HG02610 (cell line): Measurements from ENCODE around the gene DUSP28.
"Not testable (repeated sequence)": the region's sequence is repeated elsewhere in the genome, so short reads cannot be mapped to it uniquely, and the experiment has no call there.

ENCODE experiments used
- ATAC-seq: cut with Tn5 transposase; IDR thresholded peaks from one replicate; pipeline ENCODE4 v1.9.1; 2021; ENCODE audit warnings: mild to moderate bottlenecking, moderate library complexity; ENCODE audit not compliant: unreplicated experiment

DUSP28 gene

DNA sequence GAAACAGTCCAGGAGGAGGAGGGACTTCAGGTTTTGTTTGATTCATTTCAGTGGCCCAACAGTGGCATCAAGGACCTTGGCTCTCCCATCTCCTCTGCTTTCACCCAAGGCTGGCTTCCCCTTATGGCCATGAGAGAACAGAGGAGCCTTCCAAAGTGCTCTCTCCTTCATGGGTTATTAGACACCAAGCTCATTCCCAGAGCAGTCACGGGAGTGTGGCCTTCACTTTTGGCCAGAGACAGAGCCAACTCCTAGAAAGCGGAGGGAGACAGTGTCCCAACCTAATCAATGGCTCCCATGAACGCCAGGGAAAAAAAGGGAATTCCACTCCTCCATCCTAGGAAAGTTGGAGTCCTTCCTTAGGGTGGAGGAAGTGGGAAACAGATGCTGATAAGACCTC lies 871 bp upstream of the DUSP28 start:
- no peak for ATAC-seq

DNA sequence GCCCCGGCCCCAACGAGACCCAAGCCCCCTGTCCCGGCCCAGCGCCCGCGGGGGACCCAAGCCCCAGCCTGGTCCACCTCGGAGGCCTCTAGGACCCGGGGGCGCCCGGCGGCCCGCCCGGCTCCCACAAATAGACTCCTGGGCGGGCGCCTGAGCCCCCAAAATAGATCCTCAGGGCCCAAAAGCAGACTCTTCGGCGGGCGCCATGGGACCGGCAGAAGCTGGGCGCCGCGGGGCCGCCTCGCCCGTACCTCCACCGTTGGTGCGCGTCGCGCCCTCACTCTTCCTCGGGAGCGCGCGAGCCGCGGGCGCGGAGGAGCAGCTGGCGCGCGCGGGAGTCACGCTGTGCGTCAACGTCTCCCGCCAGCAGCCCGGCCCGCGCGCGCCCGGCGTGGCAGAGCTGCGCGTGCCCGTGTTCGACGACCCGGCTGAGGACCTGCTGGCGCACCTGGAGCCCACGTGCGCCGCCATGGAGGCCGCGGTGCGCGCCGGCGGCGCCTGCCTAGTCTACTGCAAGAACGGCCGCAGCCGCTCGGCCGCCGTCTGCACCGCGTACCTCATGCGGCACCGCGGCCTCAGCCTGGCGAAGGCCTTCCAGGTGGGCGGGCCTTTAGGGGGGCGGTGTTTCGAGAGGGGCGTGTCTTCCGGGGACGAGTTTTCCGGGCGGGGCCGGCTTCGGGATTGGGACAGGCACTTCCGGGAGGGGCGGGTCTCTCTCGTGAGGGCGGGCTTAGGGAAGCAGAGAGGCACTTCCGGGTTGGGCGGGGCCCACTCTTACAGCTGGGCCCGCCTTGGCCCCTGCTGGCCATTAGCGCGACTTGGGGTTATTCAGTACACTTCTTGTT lies 545 bp downstream of the DUSP28 start:
- peak; percentile 53 for ATAC-seq

DNA sequence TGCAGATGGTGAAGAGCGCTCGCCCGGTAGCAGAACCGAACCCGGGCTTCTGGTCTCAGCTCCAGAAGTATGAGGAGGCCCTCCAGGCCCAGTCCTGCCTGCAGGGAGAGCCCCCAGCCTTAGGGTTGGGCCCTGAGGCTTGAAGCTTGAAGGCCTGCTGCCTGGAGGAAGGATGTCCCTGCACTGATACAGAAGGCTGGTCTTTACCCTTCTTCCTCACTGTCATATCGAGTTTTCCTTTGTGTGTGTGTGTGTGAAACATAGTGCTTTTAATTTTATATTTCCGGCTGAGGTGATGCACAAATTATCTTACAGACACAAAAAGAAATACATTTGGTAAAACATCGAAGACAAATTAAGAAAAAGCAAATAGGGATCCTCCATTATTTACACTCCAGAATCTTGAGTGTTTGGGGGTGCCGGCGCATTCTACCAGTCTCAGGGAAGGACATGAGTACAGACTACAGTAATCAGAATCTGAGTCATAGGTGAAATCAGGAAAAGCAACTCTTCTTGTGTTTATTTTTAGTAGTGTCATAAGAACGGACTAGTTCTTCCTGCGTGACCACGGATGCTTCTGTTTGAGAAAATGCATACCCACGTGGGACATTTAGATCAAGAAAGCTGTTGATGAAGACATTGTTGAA lies 1.3 kb downstream of the DUSP28 start:
- peak; percentile 0 for ATAC-seq

DNA sequence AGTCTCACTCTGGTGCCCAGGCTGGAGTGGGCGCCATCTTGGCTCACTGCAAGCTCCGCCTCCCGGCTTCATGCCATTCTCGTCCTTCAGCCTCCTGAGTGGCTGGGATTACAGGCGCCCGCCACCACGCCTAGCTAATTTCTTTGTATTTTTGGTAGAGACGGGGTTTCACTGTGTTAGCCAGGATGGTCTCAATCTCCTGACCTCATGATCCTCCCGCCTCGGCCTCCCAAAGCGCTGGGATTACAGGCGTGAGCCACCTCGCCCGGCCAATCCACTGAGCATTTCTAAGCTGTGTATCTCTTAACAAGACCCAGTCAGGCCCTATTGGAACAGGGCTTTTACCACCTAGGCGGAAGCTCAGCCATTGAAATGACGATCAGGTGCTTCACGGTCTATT lies 3.1 kb downstream of the DUSP28 start:
- not testable (repeated sequence) for ATAC-seq

DNA sequence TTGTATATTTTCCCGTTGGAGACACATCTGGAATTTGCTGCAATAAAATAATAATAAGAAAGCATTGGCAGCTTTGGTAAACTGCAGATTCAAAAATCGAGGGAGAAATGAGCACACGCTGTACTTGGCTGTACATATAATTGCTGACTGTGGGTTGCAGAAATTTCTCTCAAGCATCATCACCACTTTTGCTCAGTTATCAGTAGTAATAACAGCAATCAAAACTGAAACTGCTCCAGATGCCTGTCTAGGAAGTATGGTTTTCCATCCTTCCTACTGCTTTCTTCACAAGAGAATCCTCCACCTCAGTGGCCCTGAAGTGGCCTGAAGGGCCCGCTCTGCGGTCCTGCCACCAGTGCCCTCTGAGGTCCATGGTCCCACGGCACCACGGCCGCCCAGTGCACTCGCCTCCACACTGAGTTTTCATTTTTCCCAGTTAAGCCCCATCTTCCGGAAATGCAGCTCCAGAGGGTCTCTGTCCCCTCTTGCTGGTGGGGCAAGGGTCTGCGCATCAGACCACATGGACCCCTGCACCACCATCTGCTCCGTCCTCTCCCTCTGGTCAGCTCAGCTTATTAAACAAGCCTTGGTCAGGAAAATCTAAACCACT lies 3.9 kb downstream of the DUSP28 start:
- no peak for ATAC-seq

DNA sequence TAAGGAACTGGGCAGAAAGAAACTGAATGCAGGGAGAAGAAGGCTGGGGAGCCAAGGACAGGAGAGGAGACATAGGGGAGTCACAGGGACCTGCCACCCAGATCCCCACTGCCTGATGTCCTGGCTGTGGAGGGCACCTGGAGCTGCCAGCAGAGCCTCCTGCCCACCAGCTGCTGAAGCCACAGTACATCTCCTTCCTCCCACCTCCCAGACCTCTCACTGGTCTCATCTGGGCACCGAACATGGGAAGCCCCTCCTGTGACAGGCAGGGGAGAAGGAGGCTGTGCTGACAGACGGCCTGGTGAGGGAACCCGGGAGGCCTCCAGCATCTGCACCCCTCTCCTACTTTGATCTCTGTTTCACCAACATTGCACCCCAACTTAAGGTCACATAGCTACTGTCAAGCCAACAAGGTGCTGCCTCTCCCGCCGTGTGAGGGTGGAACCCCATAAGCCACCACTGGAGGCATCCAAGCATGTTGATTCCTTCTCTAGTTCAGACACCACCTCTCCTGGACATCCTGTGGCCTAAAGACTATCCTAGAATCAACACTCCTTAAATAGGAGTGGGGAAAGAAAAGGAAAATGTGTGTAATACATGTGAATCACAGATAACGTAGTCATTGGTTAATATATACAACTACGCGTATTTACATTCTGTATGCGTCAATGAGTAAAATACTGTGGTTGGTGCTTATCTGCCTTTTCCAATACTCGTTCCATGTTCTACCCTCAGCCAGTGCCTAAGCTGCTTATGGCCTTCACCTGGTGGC lies 4.6 kb downstream of the DUSP28 start:
- ATAC-seq, result no peak

DNA sequence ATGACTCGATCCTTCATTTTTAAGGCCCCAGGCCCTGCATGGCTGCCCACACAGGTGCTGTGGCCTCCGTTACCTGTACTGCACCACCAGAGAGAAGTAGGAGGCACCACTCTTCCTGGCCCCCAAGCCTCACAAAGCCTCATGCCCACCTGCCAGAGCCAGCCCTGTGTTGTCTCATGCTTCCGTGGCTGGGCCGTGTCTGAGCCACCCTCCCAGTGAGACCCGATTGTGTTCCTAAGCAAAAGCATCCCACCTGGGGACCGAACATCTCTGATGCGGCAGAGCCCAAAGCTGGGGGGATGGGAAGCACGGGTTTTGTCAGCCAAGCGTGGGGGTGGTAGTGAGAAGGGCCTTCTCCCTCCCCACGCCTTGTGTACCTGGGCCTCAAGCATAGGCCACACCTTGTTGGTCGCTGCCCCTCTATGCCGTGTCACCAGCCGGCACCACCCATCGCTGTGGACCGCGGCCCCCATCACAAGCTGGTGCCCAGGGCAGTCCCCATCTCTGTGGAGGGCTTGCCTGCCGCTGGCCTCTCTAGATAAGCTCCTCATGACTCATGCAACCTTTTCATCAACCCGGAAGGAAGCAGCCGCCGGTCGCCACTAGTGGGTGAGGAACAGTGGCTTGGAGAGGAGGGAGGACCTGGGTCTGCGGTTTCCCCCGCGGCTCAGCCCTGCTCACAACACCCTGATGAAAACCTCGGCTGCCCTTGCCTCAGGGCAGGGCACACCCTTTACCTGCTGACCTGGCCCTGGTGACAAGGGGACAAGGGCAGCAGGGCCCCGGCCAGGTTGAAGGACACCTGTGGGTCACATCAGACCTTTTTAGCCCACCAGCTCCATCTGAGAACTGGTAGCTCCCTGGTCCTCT lies 5.4 kb downstream of the DUSP28 start:
- ATAC-seq, result peak; percentile 22

DNA sequence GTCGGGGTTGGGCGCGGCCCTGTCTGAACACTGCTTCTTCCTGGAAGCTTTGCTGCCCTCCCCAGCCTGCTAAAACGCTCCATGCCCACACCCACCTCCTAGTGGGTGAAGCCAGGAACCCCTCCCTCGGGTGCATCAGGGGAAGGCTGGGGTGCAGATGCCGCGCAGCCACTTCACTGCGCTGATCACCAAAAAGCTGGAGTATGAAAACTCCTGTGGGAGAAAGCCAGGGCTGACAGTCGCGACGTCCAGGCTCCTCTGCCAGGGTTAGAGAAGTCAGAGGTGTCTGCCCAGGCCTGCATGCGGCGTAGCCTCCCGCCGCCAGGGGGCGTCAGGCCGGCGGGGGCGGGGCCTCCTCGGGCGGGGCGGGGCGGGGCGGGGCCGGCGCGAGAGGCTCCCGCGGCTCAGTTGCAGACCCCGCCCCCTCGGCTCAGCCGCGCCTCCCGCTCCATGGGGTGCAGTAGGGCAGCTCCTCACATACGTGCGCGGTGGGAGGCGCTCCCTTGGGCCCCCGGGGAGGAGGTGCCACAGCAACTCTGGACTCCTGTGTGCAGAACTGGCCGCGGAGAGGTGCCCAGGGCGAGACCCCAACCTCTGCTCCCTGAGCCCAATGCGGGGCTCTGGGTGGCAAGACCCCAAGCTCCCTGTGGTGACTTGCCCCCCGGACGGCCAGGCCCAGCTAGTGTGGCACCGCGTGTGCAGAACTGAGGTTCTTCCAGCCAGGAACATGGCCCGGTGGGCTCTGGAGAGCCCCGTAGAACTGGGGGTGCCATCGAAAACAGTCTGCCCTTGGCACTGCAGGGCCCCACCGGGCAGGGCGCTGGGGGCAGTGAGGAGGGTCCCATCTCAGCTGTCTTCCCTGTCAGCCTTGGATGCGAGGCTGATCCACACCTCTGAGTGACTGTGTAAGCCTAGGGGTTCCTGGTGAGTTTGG lies 6.3 kb downstream of the DUSP28 start:
- ATAC-seq, result peak; percentile 40

DNA sequence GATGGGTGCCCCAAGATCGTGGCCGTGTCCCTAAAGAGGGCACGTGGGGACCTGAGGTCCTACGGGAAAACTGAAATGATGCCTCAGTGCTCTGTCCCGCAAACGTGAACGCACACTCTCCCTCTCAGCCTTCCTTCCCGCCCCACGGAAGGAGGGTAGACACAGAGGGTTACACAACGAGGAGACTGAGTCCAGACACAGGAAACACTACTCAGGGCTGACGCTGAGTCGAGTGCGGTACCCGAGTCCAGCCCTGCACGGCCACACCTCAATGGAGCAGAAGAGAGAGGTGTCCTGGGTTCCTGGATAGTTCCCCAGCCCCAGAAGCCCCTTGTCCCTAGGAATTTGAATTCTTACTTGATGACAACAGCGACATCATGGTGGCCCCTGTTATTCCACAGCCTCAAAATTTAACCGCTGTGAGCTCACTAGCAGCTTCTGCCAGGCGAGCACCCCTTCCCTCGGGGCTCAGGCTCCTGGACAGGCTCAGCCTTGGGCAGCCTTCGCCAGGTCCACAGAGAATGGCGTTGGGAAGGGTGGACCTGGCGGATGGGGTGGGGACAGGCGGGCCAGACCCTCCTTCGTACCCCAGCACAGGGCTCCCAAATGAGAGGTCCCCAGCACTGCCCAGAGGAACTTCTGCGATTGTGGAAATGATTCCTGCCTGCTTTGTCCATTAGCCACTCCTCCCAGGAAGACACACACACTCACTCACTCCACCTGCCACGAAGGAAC lies 7.1 kb downstream of the DUSP28 start:
- no peak for ATAC-seq

DNA sequence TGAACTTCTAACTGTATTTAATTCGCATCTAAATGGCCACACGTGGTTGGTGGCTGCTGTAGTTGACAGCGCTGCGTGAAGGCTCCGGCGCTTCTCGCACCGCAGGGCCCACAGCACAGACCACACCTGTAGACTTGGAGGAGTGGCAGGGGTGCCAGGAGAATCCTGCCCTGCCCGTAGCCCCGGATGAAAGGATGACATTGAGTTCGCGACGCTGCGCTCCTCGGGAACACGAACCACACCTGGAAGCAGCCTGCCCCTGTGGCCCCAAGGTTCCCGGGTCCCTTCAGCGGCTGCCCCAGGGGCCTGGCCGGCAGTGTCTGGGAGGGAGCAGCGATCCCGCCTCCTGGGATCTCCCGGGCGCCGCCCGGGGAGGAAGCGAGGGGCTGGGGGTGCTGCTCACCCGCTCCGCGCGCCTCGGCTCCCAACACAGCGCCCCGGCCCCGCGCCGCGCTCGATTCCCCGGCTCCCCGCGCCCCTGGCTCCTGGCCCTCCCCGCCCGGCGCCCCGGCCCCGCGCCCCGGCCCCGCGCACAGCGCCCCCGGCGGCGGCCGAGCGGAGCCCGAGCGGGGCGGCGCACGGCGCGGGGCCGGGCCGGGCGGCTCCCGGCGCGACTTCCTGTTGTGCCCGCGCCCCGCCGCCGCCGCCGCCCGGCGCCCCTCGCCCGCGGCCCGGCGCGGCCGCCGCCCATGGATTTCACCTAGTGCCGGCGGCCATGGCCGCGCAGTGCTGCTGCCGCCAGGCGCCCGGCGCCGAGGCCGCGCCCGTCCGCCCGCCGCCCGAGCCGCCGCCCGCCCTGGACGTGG lies 7.9 kb downstream of the DUSP28 start, which contains the start of gene RNPEPL1:
TSS of gene RNPEPL1 (plus strand) at position 613 of the 806 bp plus-strand sequence. CDS start at position 716, 103 bp downstream.
- peak; percentile 31 for ATAC-seq

DNA sequence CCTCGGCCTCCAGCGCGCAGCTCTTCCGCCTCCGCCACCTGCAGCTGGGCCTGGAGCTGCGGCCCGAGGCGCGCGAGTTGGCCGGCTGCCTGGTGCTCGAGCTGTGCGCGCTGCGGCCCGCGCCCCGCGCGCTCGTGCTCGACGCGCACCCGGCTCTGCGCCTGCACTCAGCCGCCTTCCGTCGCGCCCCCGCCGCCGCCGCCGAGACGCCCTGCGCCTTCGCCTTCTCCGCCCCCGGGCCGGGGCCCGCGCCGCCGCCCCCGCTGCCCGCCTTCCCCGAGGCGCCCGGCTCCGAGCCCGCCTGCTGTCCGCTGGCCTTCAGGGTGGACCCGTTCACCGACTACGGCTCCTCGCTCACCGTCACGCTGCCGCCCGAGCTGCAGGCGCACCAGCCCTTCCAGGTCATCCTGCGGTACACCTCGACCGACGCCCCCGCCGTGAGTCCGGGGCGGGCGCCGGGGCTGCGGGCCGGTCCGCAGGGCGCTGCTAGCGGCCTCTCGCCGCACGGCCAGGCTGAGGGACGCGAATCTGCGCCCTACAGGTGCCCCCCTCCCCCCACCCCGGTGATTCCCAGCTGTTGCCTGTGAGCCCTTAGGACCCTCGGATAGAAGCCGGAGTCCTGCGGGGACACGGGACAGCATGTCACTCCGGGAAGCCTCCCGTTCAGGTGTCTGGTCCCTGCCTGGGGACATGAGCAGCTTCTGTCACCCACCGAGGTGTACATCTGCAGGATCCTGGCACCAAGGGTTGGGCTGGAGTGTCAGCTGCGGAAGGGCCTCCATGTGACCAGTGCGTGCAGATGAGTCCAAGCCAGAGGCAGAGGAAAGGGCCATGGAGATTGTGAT lies 8.7 kb downstream of the DUSP28 start:
- peak; percentile 18 for ATAC-seq

DNA sequence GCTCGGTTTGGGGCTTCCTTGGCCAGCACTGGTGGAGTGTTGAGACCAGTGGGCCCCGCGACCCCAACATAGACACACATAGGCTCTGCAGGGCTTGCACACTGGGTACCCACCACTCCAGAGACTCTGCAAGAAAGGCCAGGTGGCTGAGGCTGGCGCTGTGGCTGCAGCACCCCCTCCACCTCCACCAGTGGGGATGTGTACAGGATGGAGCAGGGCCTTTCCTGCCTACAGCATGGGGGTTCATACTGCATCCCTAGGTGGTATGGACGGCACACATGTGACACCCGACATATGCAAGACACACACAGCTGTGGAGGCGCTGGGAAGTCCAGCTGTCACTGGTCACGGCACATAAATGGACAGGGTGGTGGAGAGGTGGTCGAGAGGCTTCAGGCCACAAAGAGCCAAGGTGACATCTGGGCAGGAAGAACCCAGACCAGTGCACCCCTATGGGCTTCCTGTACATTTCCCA lies 9.4 kb downstream of the DUSP28 start:
- ATAC-seq, result no peak

DNA sequence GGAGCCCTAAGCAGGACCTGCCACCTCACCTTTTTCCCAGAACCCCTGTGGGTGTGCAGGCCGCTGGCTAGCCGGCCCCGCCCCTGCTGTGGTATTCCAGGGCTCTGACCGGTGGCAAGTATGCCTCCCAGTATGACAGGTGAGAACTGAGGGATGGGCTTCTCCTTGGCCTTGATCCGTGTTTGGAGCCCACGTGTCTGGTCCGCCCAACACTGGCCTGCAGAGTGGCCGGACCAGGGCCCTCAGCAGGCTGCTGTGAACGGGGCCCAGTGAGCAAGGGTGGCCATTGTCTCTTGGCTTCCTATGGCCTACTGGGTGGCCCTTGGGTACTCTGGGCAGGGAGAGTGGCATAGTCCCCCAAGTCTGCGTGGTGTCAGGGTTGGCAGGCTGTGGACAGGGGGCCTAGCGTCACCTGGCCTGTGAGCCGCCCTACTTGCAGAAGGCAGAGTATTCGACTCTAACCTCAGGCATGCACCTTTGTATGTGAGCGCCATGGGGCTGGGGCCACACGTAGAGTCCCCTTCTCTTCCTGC lies 9.9 kb downstream of the DUSP28 start:
- ATAC-seq, result no peak

DNA sequence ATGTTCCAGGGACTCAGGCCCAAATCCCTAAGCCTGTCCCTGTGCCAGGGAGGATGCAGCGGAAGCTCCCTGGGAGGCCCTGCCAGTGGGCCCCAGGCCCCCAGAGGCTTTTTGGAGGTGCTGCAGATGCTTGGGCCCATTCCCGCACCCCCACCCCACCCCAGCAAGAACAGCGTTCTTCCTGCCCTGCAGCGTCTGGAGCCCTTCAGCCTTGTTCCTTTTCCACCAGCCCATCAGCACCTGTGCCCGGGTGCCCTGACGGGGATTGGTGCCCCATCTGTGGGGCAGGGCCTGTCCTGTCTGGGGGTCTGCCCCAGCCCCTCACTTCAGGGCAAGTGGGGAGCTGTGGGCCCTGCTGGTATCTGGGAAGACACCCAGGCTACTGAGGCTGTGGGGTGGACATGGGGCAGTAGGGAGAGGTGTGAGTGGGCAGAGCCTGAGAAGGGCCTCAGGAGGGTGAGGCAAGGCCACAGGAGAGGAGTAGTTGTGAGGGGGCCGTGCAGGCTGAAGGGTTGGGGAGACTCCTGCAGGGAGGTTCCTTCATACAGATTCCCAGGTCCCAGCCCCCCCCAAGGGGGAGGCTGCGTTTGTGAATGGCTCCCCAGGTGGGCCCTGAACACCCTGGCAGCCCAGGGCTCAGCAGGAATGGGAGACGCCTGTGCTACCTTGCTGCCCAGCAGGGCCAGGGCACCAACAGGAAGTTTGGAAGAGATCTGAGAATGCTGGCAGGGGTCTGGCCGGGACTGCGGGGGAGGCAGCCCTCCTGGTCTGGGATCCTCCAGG lies 10.6 kb downstream of the DUSP28 start:
- ATAC-seq, result no peak

DNA sequence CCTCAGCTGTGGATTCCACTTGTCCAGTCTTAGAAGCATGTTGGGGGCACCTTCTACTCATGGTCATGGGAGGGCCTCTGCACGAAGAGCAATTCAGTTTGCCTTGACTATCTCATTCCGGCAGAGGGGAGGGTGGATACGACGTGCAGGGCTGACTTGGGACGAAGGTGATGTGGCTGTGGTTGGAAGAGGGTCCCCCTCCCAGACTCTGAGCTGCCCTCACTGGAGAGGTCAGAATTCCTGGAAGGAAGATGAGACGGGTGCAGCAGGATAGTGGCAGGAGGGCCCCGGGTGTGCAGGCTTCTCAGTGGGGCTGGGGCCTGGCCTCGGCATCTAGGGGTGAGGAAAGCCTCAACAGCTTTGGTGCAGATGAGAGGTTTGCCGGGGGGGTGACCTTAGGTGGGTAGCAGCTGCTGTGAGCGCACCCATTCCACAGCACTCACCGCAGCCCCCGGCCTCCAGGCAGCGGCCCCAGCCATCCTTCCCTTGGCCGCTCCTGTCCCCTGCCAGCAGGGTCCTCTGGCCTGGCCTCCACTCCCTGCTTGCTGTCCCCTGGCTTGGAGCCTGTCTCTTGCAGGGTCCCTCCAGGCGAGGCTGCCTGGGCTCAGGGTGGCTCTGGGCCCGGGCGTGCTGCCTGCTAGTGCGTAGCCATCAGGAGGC lies 11.3 kb downstream of the DUSP28 start:
- ATAC-seq, result no peak
